ENCODE results near the gene PIEZO1. TPM values are rescaled to one million over a fixed set of nuclear protein-coding genes. Genes with fewer than 3 reads are reported as not detected.

The PIEZO1 gene
- total and polyA plus RNA-seq, 9 of the 15 experiments (the other 6 are each of a cell fraction or from before 2014, with no cell fraction given) = 3.6 to 432 (median 131) TPM

GRCh38 chr16:88700636-88701482, 84.2 kb downstream of the PIEZO1 start (continued):
- TF ChIP-seq RBM15 (IDR thresholded peaks at IDR 0.05; ENCODE audit: insufficient read depth, low read length) (no peak), ARID1B (IDR thresholded peaks at IDR 0.05) (peak; percentile 46), POLR2G (IDR thresholded peaks at IDR 0.05; ENCODE audit: low read depth, low read length) (peak; percentile 56), POU5F1 (IDR thresholded peaks at IDR 0.05; ENCODE audit: borderline replicate concordance, low read depth, low read length, partially characterized antibody) (no peak), ZNF3 (CRISPR knock-in tag; IDR thresholded peaks at IDR 0.05) (no peak), RAD21 (CRISPR knock-in tag; conservative IDR thresholded peaks at IDR 0.05 in 1 of 2, IDR thresholded peaks at IDR 0.05 in 1 of 2) (no peak), CREB3 (tag; conservative IDR thresholded peaks at IDR 0.05; ENCODE audit: low read depth) (no peak), TSC22D4 (tag; IDR thresholded peaks at IDR 0.05) (no peak), RNF2 (IDR thresholded peaks at IDR 0.05) (no peak), ELF1 (tag; IDR thresholded peaks at IDR 0.05) (0 out of 2 replicates have a peak, but pooled peaks have one; percentile 18), DNMT1 (IDR thresholded peaks at IDR 0.05) (no peak), ZNF140 (CRISPR knock-in tag; IDR thresholded peaks at IDR 0.05) (no peak), RB1 (IDR thresholded peaks at IDR 0.05; ENCODE audit: low read depth) (no peak), BMI1 (IDR thresholded peaks at IDR 0.05; ENCODE audit: low read length) (no peak), ZNF384 (IDR thresholded peaks at IDR 0.05; ENCODE audit: low read depth, low read length) (no peak), EWSR1 (IDR thresholded peaks at IDR 0.05; ENCODE audit: borderline replicate concordance, low read depth, partially characterized antibody) (no peak), NRF1 (conservative IDR thresholded peaks at IDR 0.05 in 1 of 2, IDR thresholded peaks at IDR 0.05 in 1 of 2) (peak in 1 of 2 experiments; percentile 49; a peak in 2 of 4 replicates), ZZZ3 (IDR thresholded peaks at IDR 0.05) (no peak)
- TF ChIP-seq, protein P1, sequence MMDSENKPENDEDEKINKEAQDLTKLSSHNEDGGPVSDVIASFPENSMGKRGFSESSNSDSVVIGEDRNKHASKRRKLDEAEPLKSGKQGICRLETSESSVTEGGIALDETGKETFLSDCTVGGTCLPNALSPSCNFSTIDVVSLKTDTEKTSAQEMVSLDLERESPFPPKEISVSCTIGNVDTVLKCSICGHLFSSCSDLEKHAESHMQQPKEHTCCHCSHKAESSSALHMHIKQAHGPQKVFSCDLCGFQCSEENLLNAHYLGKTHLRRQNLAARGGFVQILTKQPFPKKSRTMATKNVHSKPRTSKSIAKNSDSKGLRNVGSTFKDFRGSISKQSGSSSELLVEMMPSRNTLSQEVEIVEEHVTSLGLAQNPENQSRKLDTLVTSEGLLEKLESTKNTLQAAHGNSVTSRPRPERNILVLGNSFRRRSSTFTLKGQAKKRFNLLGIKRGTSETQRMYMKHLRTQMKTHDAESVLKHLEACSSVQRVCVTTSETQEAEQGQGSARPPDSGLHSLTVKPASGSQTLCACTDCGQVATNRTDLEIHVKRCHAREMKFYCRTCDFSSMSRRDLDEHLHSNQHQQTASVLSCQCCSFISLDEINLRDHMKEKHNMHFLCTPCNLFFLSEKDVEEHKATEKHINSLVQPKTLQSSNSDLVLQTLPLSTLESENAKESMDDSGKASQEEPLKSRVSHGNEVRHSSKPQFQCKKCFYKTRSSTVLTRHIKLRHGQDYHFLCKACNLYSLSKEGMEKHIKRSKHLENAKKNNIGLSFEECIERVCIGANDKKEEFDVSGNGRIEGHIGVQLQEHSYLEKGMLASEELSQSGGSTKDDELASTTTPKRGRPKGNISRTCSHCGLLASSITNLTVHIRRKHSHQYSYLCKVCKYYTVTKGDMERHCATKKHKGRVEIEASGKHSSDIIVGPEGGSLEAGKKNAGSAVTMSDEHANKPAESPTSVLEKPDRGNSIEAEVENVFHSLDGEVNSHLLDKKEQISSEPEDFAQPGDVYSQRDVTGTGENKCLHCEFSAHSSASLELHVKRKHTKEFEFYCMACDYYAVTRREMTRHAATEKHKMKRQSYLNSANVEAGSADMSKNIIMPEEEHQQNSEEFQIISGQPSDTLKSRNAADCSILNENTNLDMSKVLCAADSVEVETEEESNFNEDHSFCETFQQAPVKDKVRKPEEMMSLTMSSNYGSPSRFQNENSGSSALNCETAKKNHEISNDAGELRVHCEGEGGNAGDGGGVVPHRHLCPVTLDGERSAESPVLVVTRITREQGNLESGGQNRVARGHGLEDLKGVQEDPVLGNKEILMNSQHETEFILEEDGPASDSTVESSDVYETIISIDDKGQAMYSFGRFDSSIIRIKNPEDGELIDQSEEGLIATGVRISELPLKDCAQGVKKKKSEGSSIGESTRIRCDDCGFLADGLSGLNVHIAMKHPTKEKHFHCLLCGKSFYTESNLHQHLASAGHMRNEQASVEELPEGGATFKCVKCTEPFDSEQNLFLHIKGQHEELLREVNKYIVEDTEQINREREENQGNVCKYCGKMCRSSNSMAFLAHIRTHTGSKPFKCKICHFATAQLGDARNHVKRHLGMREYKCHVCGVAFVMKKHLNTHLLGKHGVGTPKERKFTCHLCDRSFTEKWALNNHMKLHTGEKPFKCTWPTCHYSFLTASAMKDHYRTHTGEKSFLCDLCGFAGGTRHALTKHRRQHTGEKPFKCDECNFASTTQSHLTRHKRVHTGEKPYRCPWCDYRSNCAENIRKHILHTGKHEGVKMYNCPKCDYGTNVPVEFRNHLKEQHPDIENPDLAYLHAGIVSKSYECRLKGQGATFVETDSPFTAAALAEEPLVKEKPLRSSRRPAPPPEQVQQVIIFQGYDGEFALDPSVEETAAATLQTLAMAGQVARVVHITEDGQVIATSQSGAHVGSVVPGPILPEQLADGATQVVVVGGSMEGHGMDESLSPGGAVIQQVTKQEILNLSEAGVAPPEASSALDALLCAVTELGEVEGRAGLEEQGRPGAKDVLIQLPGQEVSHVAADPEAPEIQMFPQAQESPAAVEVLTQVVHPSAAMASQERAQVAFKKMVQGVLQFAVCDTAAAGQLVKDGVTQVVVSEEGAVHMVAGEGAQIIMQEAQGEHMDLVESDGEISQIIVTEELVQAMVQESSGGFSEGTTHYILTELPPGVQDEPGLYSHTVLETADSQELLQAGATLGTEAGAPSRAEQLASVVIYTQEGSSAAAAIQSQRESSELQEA (IDR thresholded peaks at IDR 0.05; ENCODE audit: low read depth) = no peak
